ENCODE results near the gene ZNF580.

ZNF580 gene

DNA sequence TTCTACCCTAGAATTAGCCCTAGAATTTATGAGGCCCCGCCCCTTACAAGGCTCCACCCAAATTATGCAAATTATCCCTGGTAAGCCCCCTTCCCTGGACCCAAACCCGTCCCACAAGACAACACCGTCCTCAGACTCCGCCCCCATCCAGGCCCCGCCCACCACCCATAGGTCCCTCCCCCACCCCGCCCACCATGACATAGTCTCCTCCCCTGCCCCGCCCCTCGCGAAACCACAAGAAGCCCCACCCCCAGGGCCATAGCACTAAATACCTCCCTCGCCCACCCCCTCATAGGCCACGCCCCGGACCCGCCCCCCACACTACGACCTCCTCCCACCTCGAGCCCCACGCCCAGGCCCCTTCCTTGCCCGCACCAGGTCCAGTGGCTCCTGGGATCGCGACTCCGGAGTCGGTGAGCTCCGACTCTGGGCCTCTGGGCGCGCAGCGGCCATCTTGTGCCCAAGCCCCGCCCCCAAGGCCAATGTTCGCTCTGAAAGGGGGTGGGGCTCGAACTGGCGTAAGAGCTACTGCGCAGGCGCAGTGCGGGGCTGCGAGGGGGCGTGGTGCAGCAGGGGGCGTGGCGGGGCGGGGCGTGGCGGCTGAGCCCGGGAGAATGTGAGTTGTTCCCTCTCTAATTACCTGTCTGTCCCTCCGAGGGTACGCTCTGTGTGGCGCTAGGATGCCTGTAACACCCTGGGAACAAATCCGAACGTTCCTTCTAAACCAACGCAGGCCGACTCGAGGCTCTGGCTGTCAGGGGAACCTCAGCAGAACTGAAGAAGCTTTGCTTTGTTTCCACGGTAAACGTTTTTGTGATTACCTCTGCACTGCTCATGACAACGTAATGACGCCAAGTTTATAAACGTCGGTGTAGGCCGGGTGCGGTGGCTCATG, 16.4 kb upstream of the ZNF580 start, which contains the start of gene ZNF784:
ZNF784 (minus strand) TSS at position 458 of the 895 bp plus-strand sequence; CDS start at position 453, 5 bp downstream.
- DNase-seq (ENCODE audit: low read depth), result peak; percentile 89

DNA sequence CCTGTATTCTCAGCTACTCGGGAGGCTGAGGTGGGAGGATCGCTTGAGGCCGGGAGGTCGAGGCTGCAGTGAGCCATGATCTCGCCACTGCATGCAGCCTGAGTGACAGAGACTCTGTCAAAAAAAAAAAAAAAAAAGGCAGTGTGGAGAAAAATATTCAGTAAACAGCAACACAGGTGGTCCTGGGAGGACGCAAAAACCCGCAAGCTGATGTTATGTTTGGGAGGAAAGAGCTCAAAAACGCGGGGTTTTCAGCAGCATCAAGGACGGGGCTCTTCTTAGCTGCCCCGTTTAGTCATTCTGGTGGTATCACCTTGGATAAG, 15.8 kb upstream of the ZNF580 start:
- no peak for DNase-seq (ENCODE audit: low read depth)

DNA sequence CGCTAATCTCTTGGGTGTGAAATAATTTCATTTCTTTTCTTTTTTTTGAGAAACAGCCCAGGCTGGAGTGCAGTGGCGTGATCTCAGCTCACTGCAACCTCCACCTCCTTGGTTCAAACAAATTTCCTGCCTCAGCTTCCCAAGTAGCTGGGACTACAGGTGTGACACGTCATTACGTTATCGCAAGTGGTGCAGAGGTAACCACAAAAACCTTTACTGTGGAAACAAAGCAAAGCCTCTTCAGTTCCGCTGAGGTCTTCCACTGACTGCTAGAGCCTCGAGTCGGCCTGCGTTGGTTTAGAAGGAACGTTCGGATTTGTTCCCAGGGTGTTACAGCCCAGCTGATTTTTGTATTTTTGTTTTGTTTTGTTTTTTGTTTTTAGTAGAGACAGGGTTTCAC, 14.5 kb upstream of the ZNF580 start:
- DNase-seq (ENCODE audit: low read depth), result no peak

DNA sequence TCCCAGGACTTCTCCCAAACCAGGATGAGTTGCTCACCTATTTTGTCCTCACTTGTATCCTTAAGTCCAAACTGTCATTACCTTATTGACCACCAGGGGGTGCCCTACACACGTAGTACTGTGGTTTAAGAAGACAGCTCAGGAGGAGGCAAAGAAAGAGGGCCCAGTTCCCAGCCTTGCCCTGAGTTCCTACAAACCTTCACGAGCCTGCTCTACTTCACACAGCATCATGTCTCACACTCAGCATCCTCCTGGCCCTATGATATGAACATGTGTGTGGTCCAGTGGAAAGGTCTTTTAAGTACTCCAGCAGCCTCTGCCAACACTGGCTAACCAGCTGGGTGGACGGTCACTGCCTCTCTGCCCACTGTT, 8.4 kb upstream of the ZNF580 start:
- peak; percentile 97 for DNase-seq (ENCODE audit: low read depth)

DNA sequence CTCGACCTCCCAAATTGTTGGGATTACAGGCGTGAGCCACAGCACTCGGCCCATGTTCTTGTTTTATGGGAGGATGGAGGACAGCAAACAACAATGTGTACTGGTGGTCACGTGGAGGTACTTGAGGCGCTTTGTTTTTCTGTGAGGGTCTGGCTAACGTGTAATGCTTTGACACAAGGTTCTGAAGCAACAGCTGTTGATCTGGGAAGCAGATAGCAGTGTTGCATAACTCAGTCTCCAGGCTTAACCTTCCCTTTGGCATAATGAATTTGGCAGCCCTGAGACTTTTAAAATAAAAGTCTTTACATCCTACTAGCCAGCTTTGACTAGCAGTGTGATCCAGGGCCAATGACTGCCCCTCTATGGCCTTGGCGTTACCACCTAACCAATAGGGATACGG, 6.9 kb upstream of the ZNF580 start:
- no peak for DNase-seq (ENCODE audit: low read depth)

DNA sequence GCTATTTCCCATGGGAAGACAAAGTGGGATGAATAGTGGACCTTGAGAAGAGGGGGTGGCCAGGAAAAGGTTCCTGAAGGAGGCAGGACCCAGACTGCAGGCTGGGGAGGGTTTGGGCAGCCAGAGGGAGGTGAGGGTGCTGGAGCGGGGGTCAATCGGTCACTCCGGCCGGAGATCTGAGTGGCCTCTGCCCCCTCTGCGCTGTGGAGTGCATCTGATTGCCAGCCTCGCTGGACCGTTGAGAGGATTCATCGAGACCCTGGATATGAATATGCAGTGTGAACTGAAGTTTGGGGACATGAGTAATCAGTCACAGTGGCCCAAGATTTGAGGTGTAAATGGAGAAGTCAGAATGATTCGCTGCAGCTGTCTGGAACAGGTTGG, 5.5 kb upstream of the ZNF580 start:
- DNase-seq (ENCODE audit: low read depth), result no peak

DNA sequence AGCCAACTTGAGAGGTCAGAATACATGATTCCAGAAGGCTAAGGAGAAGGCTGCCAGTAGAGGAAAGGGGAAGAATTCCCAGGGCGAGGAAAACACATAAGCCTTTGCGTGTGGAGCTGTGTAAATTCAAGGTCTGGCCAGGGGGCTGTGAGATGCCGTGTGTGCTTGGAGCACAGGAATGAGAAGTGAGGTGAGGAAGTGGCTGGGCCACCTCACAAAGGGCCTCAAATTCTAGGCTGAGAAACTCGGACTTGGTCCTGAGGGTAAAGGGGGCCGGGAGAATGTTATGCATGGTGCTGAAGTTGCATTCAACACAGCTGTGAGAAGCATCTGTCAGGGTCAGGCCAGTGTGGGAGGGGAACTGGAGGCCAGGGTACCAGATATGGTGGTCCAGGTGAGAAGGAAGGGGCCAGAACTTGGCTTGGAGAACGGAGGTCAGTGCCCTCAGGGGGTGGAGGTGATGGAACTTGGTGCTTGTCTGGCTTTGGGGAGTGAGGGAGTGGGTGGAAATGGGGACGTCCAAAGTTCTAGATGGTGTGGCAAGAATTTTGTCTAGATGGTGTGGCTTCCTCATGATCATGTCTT, 4.9 kb upstream of the ZNF580 start:
- no peak for DNase-seq (ENCODE audit: low read depth)

DNA sequence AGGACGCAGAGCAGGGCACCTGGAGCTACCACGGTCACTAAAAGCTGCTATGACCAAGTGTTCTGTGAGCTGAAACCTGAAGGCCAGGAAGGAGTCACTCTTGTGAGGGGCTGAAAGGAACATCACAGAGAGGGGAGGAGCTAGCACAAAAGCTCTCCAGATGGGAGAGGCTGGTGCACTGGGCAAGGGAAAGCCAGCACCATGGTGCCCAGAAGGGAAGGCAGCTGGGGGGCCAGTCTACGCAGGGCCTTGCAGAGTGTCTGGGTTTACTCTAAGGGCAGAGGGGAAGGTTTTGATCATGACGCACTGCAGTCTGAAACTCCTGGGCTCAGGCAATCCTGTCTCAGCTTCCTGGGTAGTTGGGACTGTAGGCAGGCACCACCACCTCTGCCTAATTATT, 4.1 kb upstream of the ZNF580 start:
- no peak for DNase-seq (ENCODE audit: low read depth)

DNA sequence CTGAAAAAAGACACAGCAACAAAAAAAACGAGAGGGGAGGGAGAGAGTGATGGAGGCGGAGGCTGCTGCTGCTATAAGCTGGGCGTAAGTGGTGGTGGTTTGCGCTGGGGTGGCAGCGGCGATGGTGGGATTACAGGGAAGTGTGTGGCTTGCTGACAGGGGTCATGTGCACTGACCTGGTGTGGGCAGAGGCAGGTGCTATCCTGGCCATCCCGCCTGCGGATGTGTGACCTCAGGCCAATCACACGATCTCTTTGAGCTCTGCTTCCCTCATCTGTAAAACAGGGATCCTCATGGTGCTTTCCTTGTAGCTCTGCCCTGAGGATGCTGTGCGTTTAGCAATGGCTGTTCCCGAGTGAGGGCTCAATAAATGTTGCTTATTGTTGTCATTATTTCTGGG, 3.3 kb upstream of the ZNF580 start:
- DNase-seq (ENCODE audit: low read depth), result no peak

DNA sequence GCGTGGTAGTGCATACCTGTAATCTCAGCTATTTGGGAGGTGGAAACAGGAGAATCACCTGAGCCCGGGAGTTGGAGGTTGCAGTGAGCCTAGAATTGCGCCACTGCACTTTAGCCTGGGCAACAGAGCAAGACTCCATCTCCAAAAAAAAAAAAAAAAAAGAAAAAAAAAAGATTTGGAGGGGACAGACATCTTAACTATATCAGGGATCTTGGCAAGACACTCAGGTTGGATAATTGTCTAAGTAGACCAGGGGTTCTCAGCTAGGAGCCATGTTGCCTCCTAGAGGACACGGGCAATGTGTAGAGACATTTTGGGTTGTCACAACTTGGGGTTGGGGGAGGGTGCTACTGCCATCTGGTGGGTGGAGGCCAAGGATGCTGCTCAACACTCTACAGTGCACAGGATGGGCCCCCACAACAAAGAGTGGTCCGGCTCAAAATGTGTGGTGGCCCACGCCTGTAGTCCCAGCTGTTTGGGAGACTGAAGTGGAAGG, 1.9 kb upstream of the ZNF580 start:
- DNase-seq (ENCODE audit: low read depth), result no peak

DNA sequence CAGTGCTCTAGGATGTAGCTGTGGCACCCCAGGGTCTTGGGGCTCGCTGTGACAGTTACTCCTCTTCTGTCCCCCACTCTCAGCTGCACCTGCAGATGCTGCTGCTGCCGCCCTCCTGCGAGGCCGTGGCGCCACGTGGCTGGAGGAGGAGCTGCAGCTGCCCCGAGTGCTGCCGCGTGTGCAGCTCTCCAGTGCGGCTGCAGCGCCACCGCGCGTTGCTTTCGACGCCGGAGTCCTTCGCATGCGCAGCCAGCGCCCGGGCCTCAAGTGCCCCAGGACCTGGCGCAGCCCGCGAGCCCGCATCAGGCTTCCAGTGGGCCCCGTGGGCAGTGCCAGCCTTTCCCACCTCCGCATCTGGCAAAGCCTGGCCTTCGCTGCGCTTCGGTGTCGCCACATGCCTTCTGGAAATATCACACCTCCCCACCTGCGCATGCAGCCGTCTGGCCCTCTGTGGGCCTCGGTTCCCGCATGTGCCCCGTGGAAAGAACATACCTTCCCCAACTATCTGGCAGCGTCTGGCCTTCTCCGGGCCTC, 692 bp upstream of the ZNF580 start:
- DNase-seq (ENCODE audit: low read depth), result no peak

DNA sequence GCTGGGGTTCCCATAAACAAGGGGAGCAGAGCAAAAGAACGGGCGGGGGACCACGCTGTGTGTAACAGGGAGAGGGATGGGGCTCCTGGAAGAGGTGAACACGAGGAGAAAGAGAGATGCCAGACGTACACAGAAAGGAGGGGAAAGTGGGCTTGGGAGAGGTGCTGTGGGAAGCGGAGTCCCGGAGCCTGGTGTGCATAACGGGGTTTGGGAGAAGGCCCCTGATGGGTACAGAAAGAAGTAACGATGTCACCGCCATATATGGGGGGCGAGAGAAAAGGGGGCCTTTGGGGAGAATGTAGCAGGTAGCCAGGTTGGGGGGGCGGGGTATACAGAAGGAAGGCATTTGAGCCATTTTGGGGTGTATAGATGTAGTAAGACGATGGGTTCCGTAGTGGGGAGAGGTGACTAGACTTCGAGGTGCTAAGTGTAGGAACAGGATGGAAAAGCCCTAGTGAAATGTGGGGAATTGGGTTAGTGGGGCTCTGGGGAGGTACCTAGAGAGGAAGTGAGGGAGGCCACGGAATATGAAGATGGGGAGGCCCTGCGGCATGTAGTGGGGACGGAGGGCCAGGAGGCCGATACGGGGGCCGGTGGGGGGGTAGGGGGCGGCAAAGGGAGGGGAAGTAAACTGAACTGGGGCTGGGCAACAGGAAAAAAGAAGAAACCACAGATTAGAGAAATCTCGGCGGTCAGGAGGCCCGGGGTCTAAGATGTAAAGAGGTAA, 787 bp downstream of the ZNF580 start:
- no peak for DNase-seq (ENCODE audit: low read depth)

DNA sequence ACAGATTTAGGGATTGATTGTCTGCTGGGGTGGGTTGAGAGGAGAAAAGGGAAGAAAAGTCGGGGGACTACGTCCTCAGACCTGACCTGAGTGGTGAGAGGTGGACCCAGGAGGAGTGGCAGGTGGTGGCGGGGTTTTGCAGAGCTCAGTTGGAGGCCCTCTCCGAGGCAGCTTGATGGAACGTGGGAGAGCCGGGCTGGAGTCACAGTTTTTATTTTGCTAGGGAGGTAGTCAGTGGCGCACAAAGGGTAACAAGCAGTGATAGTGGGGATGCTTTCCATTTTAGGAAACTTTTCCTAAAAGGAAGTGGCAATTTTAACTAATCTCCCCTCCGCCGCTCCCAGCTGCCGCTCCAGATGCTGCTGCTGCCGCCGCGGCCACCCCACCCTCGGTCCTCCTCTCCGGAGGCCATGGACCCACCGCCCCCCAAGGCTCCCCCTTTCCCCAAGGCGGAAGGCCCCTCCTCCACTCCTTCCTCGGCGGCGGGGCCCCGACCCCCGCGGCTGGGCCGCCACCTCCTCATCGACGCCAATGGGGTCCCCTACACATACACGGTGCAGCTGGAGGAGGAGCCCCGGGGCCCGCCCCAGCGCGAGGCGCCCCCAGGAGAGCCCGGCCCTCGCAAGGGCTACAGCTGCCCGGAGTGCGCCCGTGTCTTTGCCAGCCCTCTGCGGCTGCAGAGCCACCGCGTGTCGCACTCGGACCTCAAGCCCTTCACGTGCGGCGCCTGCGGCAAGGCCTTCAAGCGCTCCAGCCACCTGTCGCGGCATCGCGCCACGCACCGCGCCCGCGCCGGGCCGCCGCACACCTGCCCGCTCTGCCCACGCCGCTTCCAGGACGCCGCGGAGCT, 1.6 kb downstream of the ZNF580 start:
- DNase-seq (ENCODE audit: low read depth), result no peak

DNA sequence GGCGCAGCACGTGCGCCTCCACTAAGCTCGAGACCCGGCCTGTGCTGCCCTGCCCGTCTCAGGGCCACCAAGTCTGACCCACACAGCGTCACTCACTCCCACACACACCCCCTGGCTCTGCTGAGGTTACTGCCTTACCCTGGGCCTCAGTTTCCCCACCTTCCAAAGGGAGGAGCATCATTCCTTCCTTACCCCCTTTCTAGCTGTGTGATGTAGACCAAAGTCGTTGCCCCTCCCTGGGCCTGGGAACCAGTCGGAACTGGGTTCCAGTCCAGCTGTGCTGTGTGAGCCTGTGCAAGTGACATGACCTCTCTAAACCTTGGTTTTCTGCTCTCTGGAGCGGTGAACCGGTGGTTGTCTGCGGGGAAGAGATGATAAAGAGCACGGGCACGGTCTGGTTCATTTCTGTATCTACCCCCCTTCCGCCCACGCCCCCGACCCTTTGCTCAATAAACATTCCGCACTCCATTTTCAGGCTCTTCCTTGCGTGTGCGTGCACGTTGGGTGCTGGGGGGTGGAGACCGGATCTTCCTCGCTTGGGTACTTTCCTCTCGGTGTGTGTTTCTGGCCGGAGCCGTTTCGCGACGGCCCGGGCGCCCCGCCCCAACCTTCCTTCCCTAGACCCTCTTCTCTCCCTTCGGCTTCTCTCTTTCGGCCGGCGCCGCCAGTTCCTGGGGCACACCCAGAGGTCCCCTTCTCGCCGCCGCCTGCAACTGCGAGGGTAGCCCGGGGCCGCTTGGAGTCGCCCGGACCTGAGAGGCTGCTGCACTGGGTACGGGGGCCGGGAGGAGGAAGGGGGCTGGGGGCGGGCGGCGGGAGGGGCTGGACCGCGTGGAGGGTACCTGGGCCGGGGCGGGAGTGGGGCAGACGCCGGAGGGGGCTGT, 2.4 kb downstream of the ZNF580 start, which contains the start of gene ZNF581:
ZNF581 (plus strand) TSS at position 647 of the 884 bp plus-strand sequence. CDS start 923 bp downstream, outside the sequence.
- no peak for DNase-seq (ENCODE audit: low read depth)

DNA sequence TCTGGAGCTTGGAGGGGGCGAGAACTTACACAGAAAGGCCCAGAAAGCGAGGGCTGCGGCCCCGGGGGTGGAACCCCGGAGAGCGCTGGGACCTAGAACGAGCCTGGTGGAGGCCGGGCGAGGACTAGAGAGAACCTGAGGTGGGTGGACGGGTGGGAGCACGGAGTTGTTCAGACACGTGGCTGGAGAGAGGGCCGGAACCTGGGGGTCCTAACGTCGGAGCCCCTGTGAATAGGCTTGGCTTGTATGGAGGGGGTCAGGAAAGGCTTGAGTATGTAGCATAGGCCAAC, 3.0 kb downstream of the ZNF580 start:
- DNase-seq (ENCODE audit: low read depth), result no peak

DNA sequence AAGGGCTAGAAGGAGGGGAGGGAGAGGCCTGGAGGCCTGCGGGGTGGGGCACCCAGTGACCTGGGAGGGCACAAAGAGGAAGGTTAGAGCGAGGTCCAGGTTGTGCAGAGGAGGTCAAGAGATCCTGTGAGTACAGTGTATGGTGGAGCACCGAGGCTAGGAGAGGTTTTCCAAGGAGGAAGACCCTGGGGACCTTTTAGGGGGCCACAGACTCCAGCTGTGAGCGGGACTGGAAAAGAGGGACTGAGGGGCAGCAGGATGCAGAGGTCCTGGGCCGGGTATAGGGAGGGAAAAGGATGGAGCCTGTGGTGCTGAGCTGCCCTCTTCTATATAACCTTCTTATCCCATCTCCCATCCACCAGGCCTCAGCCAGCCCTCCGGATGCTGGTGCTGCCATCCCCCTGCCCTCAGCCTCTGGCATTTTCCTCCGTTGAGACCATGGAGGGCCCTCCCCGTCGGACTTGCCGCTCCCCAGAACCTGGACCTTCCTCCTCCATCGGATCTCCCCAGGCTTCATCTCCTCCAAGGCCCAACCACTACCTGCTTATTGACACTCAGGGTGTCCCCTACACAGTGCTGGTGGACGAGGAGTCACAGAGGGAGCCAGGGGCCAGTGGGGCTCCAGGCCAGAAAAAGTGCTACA, 3.5 kb downstream of the ZNF580 start:
- DNase-seq (ENCODE audit: low read depth), result no peak

DNA sequence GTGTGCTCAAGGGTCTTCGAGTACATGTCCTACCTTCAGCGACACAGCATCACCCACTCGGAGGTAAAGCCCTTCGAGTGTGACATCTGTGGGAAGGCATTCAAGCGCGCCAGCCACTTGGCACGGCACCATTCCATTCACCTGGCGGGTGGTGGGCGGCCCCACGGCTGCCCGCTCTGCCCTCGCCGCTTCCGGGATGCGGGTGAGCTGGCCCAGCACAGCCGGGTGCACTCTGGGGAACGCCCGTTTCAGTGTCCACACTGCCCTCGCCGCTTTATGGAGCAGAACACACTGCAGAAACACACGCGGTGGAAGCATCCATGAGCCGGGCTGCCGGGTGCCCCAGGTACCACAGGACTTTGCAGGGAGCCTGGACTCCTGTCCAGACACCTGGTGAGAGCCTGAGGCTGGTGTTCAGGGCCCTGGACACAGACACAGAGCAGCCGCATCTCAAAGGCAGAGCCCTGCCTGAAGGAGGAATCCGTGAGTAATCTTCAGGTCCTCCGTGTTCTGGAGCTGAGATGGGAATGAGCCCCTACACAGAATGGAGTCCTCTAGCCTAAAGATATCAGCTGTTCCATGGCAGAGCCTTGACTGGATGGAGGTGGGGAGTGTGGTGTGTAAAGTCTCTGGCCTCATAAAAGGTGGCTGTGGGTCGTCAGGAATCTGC, 4.2 kb downstream of the ZNF580 start:
- no peak for DNase-seq (ENCODE audit: low read depth)

DNA sequence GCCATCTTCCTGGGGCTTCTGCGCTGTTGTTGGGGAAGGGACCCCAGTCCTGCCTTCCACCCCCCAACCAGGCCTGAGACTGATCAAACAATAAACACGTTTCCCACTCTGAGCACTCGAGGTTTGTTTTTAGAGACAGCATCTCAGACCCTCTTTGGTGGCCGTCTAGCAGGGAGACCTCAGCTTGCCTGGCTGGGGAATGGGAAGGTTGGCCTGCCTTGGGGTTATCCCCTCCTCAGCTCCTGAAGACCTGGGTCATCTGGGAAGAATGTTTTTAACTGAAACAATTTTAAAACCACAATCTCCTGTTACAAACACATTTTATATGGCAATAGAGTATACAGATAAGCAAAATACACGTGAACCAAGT, 4.7 kb downstream of the ZNF580 start:
- no peak for DNase-seq (ENCODE audit: low read depth)

DNA sequence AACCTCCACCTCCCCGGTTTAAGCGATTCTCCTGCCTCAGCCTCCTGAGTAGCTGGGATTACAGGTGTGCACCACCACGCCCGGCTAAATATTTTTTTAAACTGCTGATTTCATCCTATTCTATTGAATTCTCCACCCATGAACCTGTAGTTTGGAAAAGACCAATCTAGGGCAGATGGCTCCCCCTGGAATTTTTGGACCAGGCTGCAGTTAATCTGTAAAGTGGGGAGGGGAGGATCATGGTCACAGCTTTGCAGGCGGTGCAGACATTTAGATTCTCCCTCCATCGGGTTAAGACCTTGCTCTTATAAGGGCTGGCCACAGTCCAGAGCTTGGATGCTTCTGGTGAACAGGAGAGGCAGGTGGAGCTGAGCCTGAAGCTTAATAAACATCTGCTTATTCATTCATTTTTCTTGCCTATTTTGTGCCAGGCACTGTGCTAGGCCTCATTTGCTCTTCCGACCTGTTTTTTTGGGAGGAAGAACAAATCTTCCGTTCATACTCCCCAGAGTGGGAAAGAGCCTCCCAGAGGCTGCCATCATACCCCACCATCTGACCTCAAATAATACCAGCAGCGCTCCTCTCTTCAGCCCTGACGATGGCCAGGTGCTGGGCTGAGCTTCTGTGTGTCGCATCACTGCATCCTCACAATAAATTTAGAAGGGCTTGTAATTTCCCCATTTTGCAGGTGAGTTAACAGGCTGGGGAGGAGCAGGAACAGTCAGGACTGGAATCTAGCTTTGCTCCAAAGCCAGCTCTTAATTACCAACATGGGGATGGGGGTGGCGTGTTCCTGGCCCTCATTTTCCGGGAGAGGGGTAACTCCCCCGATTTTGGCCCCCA, 6.3 kb downstream of the ZNF580 start:
- no peak for DNase-seq (ENCODE audit: low read depth)

Data from fibroblast of the conjunctiva (primary cell).